NOMO-1 treated with dmso at 0.1 percent for 144 hours (cell line): ENCODE results near the gene CNIH1.

Experiments
- DNase-seq: peaks from one replicate; lab custom pipeline; 2025; ENCODE audit not compliant: unreplicated experiment; lab: John Stamatoyannopoulos, UW

Gene CNIH1

DNA sequence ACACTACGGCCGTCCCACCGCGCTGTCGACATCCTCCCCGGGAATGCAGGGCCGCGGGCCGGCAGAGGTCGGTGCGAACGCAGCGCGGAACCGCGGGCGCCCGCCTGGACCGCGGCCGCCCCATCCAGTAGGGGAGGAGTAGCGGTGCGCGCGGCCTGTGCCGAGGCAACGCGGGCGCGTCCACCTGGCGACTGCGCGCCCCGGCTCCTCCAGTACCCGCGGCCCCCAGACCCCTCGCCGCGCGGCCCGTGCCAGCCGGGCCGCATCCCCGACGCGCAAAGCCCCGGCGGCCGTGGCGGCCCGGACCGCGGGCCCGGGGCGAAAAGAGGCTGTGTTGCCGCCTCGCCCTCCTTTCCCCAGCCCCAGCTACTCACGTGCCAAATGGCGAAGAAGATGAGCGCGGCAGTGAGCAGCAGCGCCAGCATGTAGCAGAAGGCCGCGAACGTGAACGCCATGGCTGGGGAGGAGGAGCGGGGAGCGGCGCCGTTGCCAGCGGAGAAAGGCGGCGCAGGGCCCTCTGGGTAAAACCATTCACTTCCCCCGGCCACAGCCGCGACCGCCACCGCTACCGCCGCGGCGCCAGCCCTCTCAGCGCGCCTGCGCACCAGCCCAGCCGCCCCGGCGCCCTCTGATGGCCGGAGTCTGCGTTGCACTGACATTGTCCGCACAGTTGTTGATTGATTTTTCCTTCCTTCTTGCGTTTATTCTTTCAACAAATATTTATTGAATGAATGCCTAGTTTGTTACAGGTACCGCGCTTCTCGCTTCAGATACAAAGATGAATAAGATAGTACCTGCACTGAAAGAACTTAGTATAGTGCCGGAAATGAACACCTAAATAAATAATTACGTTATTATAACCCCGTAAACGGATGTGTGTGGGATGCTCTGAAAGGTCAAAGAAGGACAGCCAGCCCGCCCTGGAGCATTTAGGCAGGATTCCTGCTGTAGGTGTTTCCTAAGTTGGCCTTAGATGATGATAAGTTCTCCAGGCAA is at the start of gene CNIH1:
CNIH1 (minus strand) TSS at position 502 of the 996 bp plus-strand sequence; CDS start at position 455, 47 bp downstream.
- DNase-seq = peak; percentile 82

DNA sequence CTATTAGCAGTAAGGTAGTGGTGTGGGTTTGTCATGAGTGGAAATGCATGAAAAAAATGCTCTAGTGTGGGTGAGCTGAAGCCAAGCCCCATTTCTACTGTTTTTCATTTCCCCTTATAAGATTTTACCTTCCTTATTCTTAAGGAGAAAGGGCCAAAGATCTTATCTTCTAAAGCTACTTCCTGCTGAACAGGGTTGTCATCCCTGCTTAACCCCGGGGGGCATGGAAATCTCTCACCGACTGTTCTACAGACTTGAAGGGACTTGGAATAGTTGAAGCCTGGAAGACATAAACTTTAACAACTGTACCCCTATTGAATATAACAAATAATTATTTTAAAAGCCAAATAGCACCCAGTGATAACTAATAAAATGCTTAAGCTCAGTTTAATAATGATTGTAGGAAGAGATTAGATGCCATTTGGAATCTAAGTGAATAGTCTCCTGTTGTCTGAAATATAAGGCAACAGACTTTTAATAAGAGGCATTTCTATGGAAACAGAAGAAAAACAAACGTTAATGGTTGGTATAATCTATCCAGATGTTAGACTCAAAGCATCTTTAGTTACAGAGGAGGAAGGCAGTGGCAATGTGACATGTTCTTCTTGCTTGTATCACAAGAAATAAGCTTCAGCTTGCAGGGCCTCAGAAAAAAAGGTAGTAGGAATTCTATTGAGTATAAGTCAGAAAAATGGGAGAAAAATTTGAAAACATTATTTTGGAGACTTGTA is 49.4 kb upstream of the CNIH1 start:
- DNase-seq = peak; percentile 6

DNA sequence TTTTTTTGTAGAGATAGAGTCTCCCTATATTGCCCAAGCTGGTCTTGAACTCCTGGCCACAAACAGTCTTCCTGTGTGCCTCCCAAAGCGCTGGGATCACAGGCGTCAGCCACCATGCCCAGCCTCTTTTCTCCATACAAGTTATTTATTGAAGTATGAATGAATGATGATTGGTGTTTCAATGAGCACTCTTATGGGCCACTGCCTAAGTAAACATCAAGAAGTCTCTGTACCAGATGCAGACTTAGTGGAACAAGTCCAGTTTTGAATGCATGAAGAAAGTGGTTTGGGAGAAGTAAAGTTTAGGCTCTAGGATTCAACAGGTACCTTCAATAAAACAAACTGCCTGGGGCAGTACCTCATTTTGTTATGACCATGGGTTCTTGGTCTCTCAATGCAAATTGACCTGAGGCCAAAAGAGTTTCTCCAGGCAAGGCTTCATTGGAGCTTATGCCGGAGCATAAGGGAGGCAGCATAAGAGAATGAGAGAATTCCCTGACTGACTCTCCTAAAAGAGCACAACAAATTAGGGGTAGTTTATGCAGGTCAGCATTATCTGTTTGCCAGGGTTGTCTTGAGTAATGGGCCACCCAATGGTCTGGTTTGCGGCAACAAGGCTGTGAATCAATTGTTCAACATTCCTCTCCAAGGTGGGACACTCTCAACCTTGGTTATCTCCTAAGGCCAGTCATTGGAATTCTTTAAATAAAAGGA is 48.7 kb upstream of the CNIH1 start:
- DNase-seq = no peak

DNA sequence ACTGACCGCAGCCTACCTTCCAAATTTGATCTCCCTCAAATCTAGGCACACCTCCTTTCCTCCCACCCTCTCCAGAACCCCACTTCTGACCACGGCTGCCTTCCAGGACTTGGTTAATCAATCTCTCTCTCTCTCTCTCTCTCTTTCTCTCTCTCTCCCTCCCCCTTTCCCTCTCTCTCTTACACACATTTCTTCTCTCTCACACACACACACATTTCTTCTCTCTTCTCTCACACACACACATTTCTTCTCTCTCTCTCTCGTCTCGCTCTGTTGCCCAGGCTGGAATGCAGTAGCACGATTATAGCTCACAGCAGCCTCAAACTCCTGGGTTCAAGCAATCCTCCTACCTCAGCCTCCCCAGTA is 48.1 kb upstream of the CNIH1 start:
- no peak for DNase-seq

DNA sequence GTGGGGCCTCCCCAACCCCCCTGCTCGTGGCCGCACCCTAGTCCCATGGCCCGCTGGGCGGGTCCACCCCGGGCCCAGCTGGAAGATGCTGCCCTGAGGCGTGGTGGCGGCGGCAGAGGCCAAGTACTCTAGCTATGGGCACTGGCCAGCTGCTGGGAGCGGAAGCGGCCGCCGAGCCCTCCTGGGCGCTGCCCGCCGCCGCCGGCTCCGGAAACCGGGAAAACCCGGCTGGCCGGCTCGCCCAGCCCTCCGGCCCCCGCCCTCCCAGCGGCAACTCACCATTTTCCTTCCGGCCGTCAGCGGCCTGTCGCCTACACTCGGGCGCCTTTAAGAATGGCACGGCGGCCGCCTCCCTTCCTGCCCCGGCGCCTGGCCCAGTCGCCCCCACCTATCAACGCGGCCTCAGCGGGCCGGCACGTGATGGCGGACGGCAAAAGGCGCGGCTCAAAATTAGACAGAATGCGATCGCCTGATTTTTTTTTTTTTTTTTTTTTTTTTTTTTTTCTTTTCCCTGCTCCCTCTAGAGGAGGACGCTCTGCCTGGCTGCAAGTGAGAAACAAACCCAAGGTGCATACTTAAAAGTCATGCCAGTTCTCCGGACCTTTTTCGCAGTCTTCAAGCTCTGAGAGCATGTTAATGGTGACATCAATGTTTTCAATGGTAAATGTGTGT is 47.6 kb upstream of the CNIH1 start, which contains the start of gene GMFB:
GMFB (minus strand) TSS at position 335 of the 672 bp plus-strand sequence; CDS start at position 282, 53 bp downstream.
- peak; percentile 85 for DNase-seq

DNA sequence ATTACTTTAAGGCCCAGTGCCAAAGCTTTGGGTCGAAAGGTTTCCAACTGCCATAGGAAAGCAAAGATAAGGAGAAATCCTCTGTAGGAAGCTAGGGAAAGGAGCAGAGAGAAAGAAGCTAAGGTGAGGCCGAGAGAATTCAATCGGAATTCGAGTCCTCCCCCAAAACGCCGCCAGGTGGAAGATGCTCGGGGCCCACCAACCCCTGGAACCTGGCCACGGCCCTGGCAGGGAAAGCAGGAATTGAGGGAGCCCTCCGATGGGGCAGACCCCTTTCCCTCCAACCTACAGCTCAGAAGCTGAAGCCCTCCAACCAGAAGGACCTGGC is 47.1 kb upstream of the CNIH1 start:
- DNase-seq = no peak

DNA sequence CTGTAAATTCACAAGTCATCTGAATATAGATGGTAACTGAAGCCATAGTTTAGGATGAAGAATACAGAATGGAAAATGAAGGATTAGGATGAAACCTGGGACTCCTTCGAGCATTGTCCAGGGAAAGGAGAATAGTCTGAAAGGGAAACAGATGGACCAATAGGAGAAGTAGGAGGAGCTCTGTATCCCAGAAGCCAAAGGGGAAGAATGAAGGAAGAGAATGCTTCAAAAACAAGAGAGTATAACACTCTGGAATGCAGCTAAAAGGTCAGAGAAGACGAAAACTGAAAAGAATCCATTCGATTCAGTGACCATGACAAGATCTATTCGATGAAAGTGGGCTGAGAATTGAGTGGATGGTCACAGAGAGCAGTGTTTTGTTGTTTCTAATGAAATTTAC is 46.6 kb upstream of the CNIH1 start:
- no peak for DNase-seq

DNA sequence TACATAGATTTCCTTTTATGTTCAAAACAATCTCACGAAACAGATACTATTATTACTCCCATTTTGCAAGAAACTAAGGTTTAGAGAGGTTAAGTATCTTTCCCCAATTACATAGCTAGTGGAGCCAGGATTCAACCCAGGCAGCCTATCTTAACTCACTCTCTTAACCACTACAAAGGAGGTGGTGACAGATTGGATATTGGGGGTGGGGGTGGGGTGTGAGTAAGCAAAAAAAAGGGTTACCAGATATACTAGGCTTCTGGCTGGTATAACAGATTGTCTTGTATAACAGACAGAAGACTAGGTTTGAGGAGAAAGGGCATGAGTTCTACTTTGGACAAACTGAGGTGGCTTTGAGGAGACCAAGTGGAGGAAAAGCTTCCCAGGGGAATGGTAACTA is 45.5 kb upstream of the CNIH1 start:
- no peak for DNase-seq

DNA sequence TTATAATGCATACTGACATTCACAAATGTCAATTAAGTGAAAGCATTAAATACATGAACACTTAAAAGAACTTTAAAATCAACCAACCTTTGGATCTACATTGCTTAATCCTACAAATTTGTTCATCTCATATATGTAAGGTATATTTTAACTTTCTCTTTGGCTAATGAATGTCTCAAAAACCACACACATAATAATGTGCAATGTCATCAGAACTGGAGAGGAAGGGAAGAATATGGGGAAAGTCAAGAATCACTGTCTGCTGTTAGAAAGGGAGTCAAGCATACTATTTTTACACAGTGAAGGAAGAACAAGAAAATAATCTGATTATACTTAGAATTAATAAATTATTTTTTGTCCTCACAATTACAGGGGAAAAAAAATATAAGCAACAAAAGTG is 42.7 kb upstream of the CNIH1 start:
- DNase-seq = no peak

DNA sequence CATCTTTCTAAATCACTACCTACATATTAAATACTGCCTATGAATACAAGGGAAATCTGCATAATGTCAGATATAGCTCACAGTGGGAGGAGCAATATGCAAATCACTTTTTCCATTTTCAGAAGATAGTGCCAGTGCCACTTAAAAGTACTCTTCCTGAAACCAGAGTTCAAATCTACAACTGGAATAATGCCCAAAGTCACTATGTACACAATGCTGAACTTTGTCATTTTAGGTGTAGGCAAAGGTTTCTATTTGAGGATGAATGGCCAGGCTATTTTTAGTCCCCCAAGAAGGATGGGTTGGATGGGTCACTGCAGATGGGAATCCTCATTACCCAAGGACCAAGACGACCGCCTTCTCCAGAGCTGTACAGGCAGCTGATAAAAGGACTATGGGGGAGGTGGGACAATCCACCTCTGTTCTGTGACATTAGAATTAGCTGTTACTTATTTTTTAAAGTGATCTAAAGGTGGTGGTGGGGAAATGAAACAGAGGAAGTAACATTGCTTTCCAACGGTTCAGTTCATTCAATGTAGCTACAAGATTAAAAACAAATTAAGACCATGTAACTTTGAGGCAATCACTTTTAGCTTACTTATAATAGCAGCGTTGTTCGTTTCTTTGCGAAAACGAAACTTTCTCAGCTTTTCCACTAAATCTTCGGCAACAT is 42.0 kb upstream of the CNIH1 start:
- DNase-seq = no peak

DNA sequence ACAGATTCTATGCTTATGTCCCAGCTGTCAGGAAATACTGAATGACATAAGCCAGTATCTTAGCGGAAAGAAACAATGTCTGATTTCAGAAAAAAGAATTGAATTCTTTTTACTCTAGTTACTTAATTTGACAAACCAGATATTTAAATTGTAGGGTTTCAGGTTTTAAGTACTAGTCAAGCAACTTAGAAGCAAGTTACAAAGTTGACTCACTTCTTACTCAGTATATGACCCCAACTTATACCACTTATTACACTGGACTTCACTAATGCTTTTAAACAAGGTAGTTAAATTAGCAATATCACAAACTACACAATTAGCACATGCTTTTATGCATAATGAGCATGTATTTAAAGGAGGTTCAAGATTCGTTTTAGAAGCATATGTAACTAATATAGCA is 40.5 kb upstream of the CNIH1 start:
- DNase-seq = no peak

DNA sequence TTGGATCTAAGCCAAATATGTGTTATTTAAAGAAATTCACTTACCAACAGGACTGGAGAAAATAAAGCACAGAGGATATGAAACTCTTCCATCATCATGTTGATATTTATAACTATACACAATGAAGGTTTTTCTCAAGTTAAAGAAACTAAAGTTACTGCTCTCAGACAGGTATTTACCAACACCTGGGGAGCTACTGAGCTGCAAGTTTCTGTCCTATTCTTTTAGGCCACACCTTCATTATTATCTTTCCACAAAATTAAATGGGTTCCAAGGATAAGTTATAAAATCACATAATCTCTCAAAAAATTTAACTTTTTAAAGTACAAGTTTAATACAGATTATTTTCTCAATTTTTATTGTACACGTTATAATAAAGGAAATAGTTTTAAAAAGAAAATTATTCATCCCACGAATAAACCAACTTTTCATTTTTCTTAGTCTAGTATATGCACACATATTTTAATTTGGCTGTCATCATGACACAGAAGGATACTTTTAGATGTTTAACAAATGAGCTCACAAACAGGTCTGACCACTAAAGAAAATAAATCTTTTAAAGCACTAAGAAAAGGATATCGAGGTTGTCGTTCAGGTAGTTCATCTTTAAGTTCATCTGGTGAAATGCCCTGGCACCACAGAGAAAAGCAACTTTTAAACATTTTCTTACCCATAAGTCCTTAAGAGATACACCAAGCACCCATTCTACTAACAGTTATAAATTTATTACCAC is 39.8 kb upstream of the CNIH1 start:
- DNase-seq = no peak

DNA sequence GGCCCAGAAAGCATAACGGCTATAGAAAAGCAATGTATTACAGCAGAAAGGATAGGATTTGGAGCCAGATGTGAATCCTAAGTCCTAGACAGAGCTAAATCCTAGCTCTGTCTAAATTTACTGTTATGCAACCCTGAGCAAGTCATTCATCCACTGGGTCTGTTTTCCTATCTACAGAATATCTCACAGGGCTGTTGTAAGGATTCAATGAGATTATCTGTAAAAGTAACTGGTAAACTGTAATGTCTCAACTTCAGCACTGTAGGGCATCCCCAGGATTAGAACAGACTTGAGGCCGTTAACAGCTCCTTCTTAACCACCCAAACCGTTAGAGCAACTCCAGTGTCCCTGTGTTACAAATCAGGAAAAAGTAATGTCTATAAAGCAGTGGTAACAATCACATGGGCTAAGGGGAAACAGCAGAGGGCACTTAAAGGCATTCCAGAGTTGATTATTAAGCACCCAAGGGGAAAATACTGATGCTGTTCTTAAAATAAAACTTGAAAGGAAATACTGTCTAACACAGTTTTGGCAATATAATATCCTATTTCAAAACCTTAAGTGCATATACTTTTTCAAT is 37.6 kb upstream of the CNIH1 start:
- DNase-seq = no peak

DNA sequence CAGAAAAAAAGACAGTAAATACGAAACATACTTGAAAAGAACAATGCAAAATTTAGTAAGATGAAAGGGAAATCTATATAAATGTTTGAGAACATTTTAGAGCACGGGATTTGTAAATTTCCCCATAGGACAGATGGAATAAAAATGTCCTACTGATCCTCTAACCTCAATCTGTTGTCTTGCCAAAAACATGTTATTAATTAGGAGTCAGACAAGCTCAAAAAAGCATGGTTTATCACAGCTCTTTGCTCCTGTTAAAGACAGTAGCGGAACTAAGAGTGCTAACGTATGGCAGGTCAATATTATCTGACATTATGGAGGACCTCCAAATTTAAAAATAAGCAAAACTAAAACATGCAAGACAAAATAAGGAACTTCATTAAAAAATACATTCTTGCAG is 34.7 kb upstream of the CNIH1 start:
- DNase-seq = no peak

DNA sequence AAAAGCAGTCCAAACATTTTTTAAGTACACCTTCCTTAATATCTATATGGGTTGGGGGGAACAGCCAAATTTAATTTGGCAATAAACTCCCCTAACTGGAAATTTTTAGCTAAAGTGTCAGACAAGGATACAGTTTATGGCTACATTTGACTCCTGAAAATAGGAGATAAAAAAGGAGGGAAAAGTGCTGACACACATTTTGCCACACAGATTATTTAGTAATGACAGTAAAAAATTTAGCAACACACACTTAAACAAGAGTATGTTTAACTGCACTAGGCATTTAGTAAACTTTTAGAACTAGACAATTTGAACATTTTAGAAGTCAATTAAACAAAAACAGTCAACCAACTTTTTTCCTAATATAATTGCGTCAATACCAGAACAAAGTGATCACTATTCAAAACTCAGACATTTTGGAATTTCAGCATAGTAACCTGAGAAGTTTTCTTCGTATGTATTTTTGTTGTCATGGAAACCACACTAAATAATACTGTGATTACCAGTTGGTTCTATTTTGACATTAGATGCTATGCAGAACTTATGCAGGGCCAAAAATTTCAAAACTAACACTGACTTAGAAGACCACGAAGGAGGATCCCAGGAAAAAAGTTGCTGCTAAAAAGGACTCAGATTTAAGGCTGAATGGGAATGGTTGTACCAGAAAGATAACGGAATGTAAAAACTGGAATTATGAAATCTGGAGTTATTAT is 34.2 kb upstream of the CNIH1 start:
- DNase-seq = no peak

DNA sequence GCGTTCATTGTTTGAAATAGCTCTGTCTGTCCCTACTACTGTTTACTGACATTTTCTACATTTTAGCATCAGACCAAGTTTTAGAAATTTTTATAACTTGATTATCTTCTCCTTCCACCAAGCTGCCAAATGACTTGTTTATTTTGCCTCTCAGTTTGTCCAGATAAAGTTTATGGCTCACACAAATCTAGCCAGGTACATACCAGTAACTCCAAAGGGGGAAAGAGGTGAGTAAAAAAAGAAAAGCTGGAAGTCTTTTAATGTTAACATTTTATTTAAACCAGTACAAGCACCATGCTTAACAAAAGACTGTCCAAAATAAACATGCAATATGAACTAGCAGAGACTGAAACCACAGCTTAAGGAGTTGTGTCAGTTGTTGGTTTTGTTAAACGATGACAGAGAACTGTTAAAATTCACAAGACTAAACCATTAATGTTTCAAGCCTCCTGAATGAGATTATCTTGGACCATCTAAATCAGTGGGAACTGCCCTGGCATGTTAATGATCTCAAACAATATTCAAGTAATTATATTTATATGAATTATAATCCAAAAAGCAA is 33.1 kb upstream of the CNIH1 start:
- DNase-seq = no peak

DNA sequence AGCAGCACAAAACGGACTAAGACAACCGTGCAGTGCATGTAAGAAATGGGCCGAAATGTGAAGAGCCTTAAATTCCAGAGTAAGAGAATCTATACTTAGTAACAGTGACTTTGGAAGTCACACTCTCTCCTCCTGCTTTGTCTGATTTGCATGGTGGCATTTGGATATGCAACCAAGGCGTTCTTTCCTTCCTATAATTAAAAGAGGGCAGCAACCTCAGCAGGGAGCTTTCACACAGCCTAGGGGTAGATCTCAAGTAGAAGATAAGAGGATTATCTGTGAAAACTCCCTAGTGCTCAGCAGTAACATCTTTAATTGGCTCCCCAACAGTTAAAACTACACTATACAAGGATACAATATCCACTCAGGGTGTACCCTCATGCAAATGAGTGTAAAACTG is 31.1 kb upstream of the CNIH1 start:
- DNase-seq = no peak

DNA sequence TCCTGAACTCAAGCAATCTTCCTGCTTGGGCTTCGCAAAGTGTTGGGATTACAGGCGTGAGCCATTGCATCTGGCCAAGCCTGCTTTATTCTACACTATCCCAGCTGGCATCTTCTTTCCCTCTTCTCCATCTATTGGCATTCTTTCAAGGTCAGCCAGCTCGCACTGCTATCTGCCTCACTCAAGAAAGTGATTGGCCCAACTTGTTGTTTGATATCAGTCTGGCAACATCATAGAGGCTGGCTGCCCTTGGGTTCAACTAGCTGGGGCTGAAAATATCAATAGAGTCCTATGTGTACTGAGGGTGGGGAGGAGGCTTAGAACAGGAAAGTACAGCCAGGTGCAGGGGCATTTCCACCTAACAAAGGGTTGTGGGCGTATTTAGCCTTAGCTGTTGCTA is 30.5 kb upstream of the CNIH1 start:
- no peak for DNase-seq
